Measurements from ENCODE around the gene BTF3.

GRCh38 chr5:73472116-73472515, 26.1 kb upstream of the BTF3 start:
- TF ChIP-seq BCL11A (IDR thresholded peaks at IDR 0.05; ENCODE audit: low read depth in 2 of 2, low read length in 2 of 2) (no peak), RFX5 (IDR thresholded peaks at IDR 0.05; ENCODE audit: borderline replicate concordance, low read depth, low read length) (no peak), TAF1 (IDR thresholded peaks at IDR 0.05; ENCODE audit: low read depth, low read length) (no peak), POLR2A (IDR thresholded peaks at IDR 0.05; ENCODE audit: control extremely low read depth in 1 of 2, low read depth in 2 of 2, low read length in 2 of 2) (no peak), EZH2 (IDR thresholded peaks at IDR 0.05; ENCODE audit: low read depth, low read length, severe bottlenecking) (no peak), CTCF (IDR thresholded peaks at IDR 0.05; ENCODE audit: control extremely low read depth in 1 of 3, insufficient read depth in 1 of 3, low read depth in 1 of 3, low read length in 3 of 3) (no peak), POLR2AphosphoS5 (IDR thresholded peaks at IDR 0.05; ENCODE audit: low read depth, low read length) (no peak), NRF1 (IDR thresholded peaks at IDR 0.05; ENCODE audit: low read depth, low read length) (no peak), FOSL1 (IDR thresholded peaks at IDR 0.05; ENCODE audit: insufficient read depth, low read depth, low read length) (no peak)
